ENCODE measurements around the gene ANAPC16. TPM values are rescaled to one million over a fixed set of nuclear protein-coding genes. Genes with fewer than 3 reads are reported as not detected.

The ANAPC16 gene
- total RNA-seq, 2 experiments from 2014 or later: 61.9 to 64.3 TPM

- no peak for DNase-seq
- POLR2A ChIA-PET: no interaction called here
- TF ChIP-seq CTCF (IDR thresholded peaks at IDR 0.05): no peak
- Histone ChIP-seq H3K27ac (ENCODE audit: low read depth in 1 of 2, low read length in 2 of 2) (no peak overlapping the region), H3K4me3 (ENCODE audit: low read length) (no peak overlapping the region), H3K27me3 (ENCODE audit: control insufficient read depth in 1 of 2, insufficient read depth in 2 of 2, low read length in 2 of 2) (no peaks in the 10 kb centered on the region), H3K4me1 (ENCODE audit: insufficient read depth, low read length) (peaks cover 97% of the 10 kb centered on the region), H3K9me3 (ENCODE audit: control insufficient read depth in 1 of 2, insufficient read depth in 1 of 2, low read length in 2 of 2) (no peaks in the 10 kb centered on the region), H3K36me3 (ENCODE audit: insufficient read depth, low read length) (no peaks in the 10 kb centered on the region)
- Mint-ChIP-seq H3K27ac (peak overlapping the region; percentile 75), H3K9me3 (no peaks in the 10 kb centered on the region), H3K4me1 (ENCODE audit: low read depth) (peaks cover 81% of the 10 kb centered on the region), H3K36me3 (ENCODE audit: low read depth) (no peaks in the 10 kb centered on the region), H3K27me3 (no peaks in the 10 kb centered on the region), H3K4me3 (peak overlapping the region; percentile 49)
- intact Hi-C loops (cut with DNase I, micrococcal nuclease): loop anchor here in 1 of 2 experiments (2.0 kb wide), 1 partner anchor 19 kb away; no protein-coding TSS in a partner anchor
- CTCF ChIA-PET: no interaction called here
- no peak for ATAC-seq (ENCODE audit: poor library complexity)
Measured at GRCh38 chr10:72251635-72252034, 35.8 kb downstream of the ANAPC16 start.

DNA sequence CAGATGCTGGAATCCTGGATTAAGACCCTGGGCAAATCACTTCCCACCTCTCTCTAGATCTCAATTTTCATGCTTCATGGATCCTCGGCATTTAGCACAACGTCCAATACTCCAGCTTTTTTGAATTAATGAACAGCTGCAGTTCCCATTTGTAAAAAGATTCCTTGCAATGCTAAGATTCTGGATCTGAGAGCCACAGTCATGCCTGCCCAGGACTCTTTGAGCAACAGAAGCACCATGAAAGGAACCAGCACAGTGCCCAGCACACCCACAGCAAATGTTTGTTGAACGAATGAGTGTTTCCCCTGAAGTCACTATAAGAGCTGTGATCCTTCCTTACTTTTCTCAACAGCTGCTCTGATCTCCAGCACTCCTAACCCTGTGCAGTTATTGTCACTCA is 37.2 kb downstream of the ANAPC16 start:
- ChIA-PET CTCF (interaction anchor here (0.6 kb wide), 1 partner anchor 30 kb away, joined by 3 read pairs; no protein-coding TSS in a partner anchor), POLR2A (interaction anchor here (1.1 kb wide), 1 partner anchor 83 kb away, joined by 3 read pairs; no protein-coding TSS in a partner anchor)
- no peaks in the 10 kb centered on the region for H3K27me3 Mint-ChIP-seq
- no peak for ATAC-seq (ENCODE audit: poor library complexity)
- no peak for DNase-seq
- no peak for TF ChIP-seq CTCF (IDR thresholded peaks at IDR 0.05)
- intact Hi-C loops (cut with DNase I, micrococcal nuclease): no loop called here
- H3K4me3 Mint-ChIP-seq: peak overlapping the region; percentile 34
- Histone ChIP-seq H3K36me3 (ENCODE audit: insufficient read depth, low read length) (no peaks in the 10 kb centered on the region), H3K27me3 (ENCODE audit: control insufficient read depth in 1 of 2, insufficient read depth in 2 of 2, low read length in 2 of 2) (no peaks in the 10 kb centered on the region), H3K9me3 (ENCODE audit: control insufficient read depth in 1 of 2, insufficient read depth in 1 of 2, low read length in 2 of 2) (no peaks in the 10 kb centered on the region), H3K4me1 (ENCODE audit: insufficient read depth, low read length) (peaks cover 92% of the 10 kb centered on the region), H3K27ac (ENCODE audit: low read depth in 1 of 2, low read length in 2 of 2) (no peak overlapping the region), H3K4me3 (ENCODE audit: low read length) (no peak overlapping the region)
- peaks cover 78% of the 10 kb centered on the region for H3K4me1 Mint-ChIP-seq (ENCODE audit: low read depth)
- H3K27ac Mint-ChIP-seq: peak overlapping the region; percentile 76
- H3K36me3 Mint-ChIP-seq (ENCODE audit: low read depth): no peaks in the 10 kb centered on the region
- no peaks in the 10 kb centered on the region for H3K9me3 Mint-ChIP-seq

DNA sequence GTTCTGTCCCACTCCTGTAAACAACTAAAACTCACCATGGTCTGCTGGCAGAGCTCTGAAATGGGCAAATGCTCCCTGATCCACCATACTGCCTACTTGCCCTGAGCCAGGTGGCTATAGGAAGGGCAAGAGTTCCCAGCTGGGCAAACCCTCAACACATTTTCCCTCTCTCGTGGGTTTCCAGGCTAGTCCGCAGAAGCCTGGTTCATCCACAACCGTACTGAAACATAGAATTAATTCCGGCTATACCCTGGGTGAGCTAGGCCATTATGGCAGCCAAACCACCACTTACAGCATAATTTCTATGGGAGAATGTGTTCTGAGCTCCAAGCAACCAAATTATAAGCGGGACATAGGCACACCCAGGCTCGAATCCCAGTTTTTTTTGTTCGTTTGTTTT is 37.8 kb downstream of the ANAPC16 start:
- Histone ChIP-seq H3K36me3 (ENCODE audit: insufficient read depth, low read length) (no peaks in the 10 kb centered on the region), H3K4me1 (ENCODE audit: insufficient read depth, low read length) (peaks cover 90% of the 10 kb centered on the region), H3K27me3 (ENCODE audit: control insufficient read depth in 1 of 2, insufficient read depth in 2 of 2, low read length in 2 of 2) (no peaks in the 10 kb centered on the region), H3K27ac (ENCODE audit: low read depth in 1 of 2, low read length in 2 of 2) (no peak overlapping the region), H3K4me3 (ENCODE audit: low read length) (no peak overlapping the region), H3K9me3 (ENCODE audit: control insufficient read depth in 1 of 2, insufficient read depth in 1 of 2, low read length in 2 of 2) (no peaks in the 10 kb centered on the region)
- no peak for ATAC-seq (ENCODE audit: poor library complexity)
- POLR2A ChIA-PET: interaction anchor here (1.1 to 1.8 kb wide), 2 partner anchors 21 to 83 kb away, joined by 3 to 5 read pairs; no protein-coding TSS in a partner anchor
- Mint-ChIP-seq H3K27me3 (no peaks in the 10 kb centered on the region), H3K27ac (peak overlapping the region; percentile 76), H3K4me3 (peak overlapping the region; percentile 34), H3K36me3 (ENCODE audit: low read depth) (no peaks in the 10 kb centered on the region), H3K9me3 (no peaks in the 10 kb centered on the region), H3K4me1 (ENCODE audit: low read depth) (peaks cover 74% of the 10 kb centered on the region)
- no peak for DNase-seq
- no peak for TF ChIP-seq CTCF (IDR thresholded peaks at IDR 0.05)
- CTCF ChIA-PET: interaction anchor here (0.6 kb wide), 1 partner anchor 30 kb away, joined by 3 read pairs; no protein-coding TSS in a partner anchor
- intact Hi-C loops (cut with DNase I, micrococcal nuclease): no loop called here

Data from CD4-positive, alpha-beta T cell (primary cell).